PC-9 (cell line): ENCODE measurements around the gene FXYD3.
"Not testable (repeated sequence)": the region's sequence is repeated elsewhere in the genome, so short reads cannot be mapped to it uniquely, and the experiment has no call there.

ENCODE experiments used
- EZH2 ChIP-seq: fragments of 200-600 bp; sonication (generic); IDR thresholded peaks from 2 replicates; pipeline ENCODE4 v1.8.0; 2017; ENCODE audit warnings: antibody characterized with exemption, low read depth
- TF ChIP-seq, protein P1 (sequence below): fragments of 200-600 bp; sonication (generic); conservative IDR thresholded peaks from 2 replicates; pipeline ENCODE4 v1.6.1; 2017; ENCODE audit warnings: mixed run types, antibody characterized with exemption, mild to moderate bottlenecking, moderate library complexity

DNA sequence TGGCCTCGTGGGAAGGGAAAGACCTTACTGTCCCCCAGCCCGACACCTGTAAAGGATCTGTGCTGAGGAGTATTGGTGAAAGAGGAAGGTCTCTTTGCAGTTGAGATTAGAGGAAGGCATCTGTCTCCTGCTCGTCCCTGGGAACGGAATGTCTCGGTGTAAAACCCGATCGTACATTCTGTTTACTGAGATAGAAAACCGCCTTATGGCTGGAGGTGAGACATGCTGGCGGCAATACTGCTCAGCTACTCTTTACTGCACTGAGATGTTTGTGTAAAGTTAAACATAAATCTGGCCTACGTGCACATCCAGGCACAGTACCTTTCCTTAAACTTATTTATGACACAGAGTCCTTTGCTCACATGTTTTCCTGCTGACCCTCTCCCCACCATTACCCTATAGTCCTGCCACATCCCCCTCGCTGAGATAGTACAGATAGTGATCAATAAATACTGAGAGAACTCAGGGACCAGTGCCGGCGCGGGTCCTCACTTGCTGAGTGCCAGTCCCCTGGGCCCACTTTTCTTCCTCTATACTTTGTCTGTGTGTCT, 14.2 kb downstream of the FXYD3 start:
- TF ChIP-seq, protein P1, sequence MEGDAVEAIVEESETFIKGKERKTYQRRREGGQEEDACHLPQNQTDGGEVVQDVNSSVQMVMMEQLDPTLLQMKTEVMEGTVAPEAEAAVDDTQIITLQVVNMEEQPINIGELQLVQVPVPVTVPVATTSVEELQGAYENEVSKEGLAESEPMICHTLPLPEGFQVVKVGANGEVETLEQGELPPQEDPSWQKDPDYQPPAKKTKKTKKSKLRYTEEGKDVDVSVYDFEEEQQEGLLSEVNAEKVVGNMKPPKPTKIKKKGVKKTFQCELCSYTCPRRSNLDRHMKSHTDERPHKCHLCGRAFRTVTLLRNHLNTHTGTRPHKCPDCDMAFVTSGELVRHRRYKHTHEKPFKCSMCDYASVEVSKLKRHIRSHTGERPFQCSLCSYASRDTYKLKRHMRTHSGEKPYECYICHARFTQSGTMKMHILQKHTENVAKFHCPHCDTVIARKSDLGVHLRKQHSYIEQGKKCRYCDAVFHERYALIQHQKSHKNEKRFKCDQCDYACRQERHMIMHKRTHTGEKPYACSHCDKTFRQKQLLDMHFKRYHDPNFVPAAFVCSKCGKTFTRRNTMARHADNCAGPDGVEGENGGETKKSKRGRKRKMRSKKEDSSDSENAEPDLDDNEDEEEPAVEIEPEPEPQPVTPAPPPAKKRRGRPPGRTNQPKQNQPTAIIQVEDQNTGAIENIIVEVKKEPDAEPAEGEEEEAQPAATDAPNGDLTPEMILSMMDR, result not testable (repeated sequence)
- not testable (repeated sequence) for TF ChIP-seq EZH2
